Activated CD4-positive, alpha-beta T cell treated with anti-CD3 and anti-CD28 coated beads, Interleukin-2, amount 10 ng/mL, durations not matched to agents 7 days and 5 days (primary cell): Measurements from ENCODE around the gene CTSO. TPM values are rescaled to one million over a fixed set of nuclear protein-coding genes. Genes with fewer than 3 reads are reported as not detected.

Source experiments
- CTCF ChIA-PET: fragments of 350-600 bp; sonication (Branson Sonifier 250); formaldehyde crosslinking; loops from one replicate; lab custom pipeline; 2021; ENCODE audit warnings: antibody characterized with exemption; lab: Charles Lee
- POLR2A ChIA-PET: fragments of 350-600 bp; sonication (Branson Sonifier 250); formaldehyde crosslinking; loops from one replicate; lab custom pipeline; 2021; ENCODE audit warnings: antibody characterized with exemption; lab: Charles Lee
- DNase-seq: peaks from one replicate; pipeline ENCODE4 v3.0.0-alpha.2; 2020
- H3K27ac Mint-ChIP-seq: one replicate; pipeline ENCODE4 v1.8.0; 2021; ENCODE audit warnings: mild to moderate bottlenecking, moderate library complexity, mixed read lengths
- H3K27me3 Mint-ChIP-seq: one replicate; pipeline ENCODE4 v1.8.0; 2021; ENCODE audit warnings: mixed read lengths
- H3K36me3 Mint-ChIP-seq: one replicate; pipeline ENCODE4 v1.8.0; 2021; ENCODE audit warnings: low read depth, mixed read lengths
- H3K4me1 Mint-ChIP-seq: one replicate; pipeline ENCODE4 v1.8.0; 2021; ENCODE audit warnings: mixed read lengths
- H3K4me3 Mint-ChIP-seq: one replicate; pipeline ENCODE4 v1.8.0; 2021; ENCODE audit warnings: mild to moderate bottlenecking, moderate library complexity, mixed read lengths
- H3K9me3 Mint-ChIP-seq: one replicate; pipeline ENCODE4 v1.8.0; 2021; ENCODE audit warnings: mixed read lengths
- total RNA-seq, 2 experiments: library from RNA; stranded (reverse); gene quantifications; one replicate each; pipeline ENCODE4 v1.2.3, GENCODE V29; 2021

The CTSO gene
- total RNA-seq, 2 experiments from 2014 or later, result 5.5 to 6.2 TPM

DNA sequence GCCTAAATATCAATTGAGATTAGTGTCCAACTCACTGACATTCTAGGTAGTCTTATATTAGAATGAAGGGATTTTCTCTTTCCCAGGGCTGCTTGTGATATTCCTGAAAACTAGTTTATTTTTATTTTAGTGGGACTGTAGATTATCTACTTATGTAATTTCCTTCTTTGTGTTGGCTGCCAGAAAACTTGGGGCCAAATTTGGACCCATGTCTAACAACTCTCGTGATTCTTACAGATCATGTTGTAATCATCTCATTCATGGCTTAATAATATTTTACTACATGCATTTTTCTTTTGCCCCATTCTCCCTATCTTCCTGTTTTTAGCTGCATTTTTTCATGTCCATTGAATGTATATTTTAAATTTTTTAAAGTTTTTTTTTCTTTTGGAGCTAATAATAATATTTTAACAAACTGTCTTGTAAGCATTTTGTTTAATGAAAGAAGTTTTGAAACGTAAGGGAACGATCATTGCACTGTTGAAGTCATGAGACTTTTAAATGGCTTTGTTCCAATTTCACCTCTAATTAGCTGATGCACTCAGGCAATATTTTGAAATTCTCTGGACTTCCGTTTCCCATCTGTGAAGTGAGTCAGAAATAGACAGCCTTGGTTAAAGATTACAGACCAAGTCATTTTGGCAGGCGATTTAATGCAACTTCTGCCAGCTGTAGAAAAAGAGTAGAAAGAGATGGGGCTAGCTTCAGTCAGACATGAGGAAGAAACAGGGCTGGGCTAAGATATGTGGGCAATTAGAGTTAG is 64.5 kb downstream of the CTSO start:
- Mint-ChIP-seq H3K36me3 (no peaks in the 10 kb centered on the region), H3K4me3 (no peak overlapping the region), H3K27me3 (no peaks in the 10 kb centered on the region), H3K4me1 (no peaks in the 10 kb centered on the region), H3K27ac (no peak overlapping the region), H3K9me3 (peaks cover 2% of the 10 kb centered on the region)
- no peak for DNase-seq
- POLR2A ChIA-PET, result no interaction called here
- CTCF ChIA-PET, result no interaction called here

DNA sequence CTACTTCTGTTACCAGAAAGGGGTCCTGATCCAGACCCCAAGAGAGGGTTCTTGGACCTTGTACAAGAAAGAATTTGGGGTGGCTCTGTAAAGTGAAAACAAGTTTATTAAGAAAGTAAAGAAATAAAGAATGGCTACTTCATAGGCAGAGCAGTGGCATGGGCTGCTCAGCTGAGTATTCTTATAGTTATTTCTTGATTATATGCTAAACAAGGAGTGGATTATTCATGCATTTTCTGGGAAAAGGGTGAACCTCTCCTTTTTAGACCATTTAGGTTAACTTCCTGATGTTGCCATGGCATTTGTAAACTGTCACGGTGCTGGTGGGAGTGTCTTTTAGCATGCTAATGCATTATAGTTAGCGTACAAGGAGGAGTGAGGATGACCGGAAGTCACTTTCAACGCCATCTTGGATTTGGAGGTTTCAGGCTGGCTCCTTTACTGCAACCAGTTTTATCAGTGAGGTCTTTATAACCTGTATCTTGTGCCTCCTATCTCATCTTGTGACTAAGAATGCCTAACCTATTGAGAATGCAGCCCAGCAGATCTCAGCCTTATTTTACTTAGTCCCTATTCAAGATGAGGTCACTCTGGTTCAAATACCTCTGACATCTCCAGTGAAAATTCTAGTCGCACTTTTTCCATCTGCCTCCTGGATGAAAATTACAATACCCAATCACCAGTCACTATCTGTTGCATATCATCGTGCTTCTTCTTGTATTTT is 65.7 kb downstream of the CTSO start:
- Mint-ChIP-seq H3K4me3 (no peak overlapping the region), H3K9me3 (peaks cover 2% of the 10 kb centered on the region), H3K36me3 (no peaks in the 10 kb centered on the region), H3K4me1 (no peaks in the 10 kb centered on the region), H3K27ac (no peak overlapping the region), H3K27me3 (no peaks in the 10 kb centered on the region)
- ChIA-PET POLR2A (no interaction called here), CTCF (no interaction called here)
- no peak for DNase-seq

DNA sequence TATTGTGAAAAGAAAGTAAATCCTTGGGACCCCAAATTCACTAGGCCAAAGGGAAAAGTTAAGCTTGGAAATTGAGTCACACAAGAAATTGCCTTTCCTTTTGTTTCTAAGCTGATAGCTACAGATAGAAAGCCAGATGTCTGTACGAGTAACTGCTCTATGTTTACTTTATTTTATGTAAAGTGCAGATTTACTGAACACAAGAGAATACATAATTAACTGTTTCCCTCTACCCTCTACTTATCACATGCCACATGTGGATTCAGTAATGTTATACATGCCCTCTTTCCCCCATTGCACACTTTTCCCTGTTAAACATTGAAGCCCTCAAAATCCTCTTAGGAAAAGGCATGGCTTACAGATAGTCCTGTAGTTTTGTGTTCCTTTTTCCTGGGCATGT is 66.6 kb downstream of the CTSO start:
- H3K36me3 Mint-ChIP-seq, result no peaks in the 10 kb centered on the region
- ChIA-PET CTCF (interaction anchor here (0.7 kb wide), 1 partner anchor 13 kb away, joined by 3 read pairs; no protein-coding TSS in a partner anchor), POLR2A (no interaction called here)
- no peaks in the 10 kb centered on the region for H3K27me3 Mint-ChIP-seq
- H3K27ac Mint-ChIP-seq, result no peak overlapping the region
- DNase-seq, result no peak
- H3K9me3 Mint-ChIP-seq, result peaks cover 2% of the 10 kb centered on the region
- H3K4me3 Mint-ChIP-seq, result no peak overlapping the region
- H3K4me1 Mint-ChIP-seq, result no peaks in the 10 kb centered on the region

DNA sequence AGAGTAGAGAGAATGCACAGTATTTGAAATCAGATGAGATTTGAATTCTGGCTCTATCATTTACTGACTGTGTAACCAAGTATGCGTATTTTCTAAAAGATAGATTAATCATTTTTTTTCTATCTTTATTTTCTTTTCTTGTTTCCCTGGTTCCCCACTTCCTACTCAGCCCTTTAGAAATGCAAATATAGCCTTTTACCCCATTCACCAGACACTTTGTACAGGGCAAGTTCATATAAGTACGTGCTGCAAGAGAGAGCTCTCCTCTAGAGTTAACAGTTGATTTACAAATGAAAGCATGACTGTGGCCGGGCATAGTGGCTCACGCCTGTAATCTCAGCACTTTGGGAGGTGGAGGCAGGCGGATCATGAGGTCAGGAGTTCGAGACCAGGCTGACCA is 68.0 kb downstream of the CTSO start:
- Mint-ChIP-seq H3K27me3 (no peaks in the 10 kb centered on the region), H3K9me3 (no peaks in the 10 kb centered on the region), H3K27ac (no peak overlapping the region), H3K36me3 (no peaks in the 10 kb centered on the region), H3K4me3 (no peak overlapping the region), H3K4me1 (no peaks in the 10 kb centered on the region)
- ChIA-PET CTCF (no interaction called here), POLR2A (no interaction called here)
- DNase-seq, result no peak

DNA sequence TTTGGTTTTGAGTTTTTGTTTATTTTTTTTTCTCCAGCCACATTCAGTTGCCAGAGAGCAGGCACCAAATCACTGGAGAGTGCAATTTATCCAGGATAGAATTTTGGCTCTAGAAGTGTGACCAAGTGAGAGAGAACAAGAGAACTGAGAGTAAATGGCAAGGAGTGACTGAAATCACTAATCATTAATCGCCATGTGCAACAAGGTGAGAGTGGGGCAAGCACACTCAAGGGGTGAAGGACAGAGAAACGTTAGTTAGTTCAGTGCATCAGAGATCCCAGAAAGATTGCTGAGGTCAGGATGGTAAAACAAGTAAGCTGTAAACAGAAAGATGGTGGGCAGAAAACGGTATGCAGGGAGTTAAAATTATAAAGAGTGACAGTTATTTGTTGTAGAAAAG is 69.8 kb downstream of the CTSO start:
- Mint-ChIP-seq H3K4me1 (no peaks in the 10 kb centered on the region), H3K9me3 (peaks cover 3% of the 10 kb centered on the region), H3K36me3 (no peaks in the 10 kb centered on the region), H3K27me3 (no peaks in the 10 kb centered on the region), H3K27ac (no peak overlapping the region), H3K4me3 (no peak overlapping the region)
- DNase-seq, result no peak
- ChIA-PET CTCF (no interaction called here), POLR2A (no interaction called here)

DNA sequence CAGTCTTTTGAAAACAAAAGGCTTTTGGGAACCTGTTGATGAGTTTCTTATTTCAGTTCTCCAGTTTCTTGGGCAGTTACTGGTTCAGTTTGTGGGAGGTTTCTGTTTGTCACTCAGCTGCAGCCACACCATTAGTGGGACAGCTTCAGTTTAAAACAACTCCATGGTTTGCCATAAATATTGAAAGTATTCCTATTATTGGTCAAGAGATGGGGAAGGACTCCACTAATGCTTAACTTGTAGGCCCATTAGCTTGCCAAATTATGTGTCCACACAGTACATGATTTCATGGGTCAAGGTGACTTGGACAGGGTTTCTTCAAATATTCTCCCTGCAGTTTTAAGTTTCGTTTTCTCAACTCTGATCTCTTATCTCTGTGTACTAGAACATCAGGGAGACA is 72.1 kb downstream of the CTSO start:
- CTCF ChIA-PET, result no interaction called here
- Mint-ChIP-seq H3K36me3 (no peaks in the 10 kb centered on the region), H3K4me1 (no peaks in the 10 kb centered on the region), H3K9me3 (peaks cover 3% of the 10 kb centered on the region), H3K4me3 (no peak overlapping the region), H3K27ac (no peak overlapping the region), H3K27me3 (no peaks in the 10 kb centered on the region)
- POLR2A ChIA-PET, result no interaction called here
- DNase-seq, result no peak

DNA sequence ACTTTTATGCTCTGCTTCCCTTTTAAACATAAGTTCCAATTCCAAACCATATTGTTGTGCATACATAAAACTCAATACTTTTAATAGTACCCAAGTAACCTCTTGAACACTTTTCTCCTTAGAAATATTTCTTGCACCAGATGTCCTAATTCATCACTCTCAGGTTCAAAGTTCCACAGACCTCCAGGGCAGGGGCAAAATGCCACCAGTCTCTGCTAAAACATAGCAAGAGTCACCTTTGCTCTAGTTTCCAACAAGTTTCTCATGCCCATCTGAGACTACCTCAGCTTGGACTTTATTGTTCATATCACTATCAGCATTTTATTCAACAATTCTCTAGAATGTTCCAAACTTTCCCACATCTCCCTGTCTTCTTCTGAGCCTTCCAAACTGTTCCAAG is 73.9 kb downstream of the CTSO start:
- Mint-ChIP-seq H3K27me3 (no peaks in the 10 kb centered on the region), H3K4me1 (no peaks in the 10 kb centered on the region), H3K9me3 (peaks cover 3% of the 10 kb centered on the region), H3K4me3 (no peak overlapping the region), H3K36me3 (no peaks in the 10 kb centered on the region), H3K27ac (no peak overlapping the region)
- ChIA-PET CTCF (no interaction called here), POLR2A (no interaction called here)
- DNase-seq, result no peak

DNA sequence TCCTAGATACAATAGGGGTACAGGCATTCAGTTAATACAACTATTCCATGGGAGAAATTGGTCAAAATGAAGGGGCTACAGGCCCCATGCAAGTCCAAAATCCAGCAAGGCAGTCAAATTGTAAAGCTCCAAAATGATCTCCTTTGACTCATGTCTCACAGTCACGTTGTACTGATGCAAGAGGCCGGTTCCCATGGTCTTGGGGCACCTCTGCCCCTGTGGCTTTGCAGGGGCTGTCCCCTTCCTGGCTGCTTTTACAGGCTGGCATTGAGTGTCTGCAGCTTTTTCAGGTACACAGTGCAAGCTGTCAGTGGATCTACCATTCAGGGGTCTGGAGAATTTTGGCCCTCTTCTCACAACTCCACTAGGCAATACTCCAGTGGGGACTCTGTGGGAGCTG is 75.1 kb downstream of the CTSO start:
- ChIA-PET CTCF (no interaction called here), POLR2A (no interaction called here)
- H3K9me3 Mint-ChIP-seq, result peaks cover 3% of the 10 kb centered on the region
- no peaks in the 10 kb centered on the region for H3K4me1 Mint-ChIP-seq
- no peaks in the 10 kb centered on the region for H3K36me3 Mint-ChIP-seq
- H3K4me3 Mint-ChIP-seq, result no peak overlapping the region
- no peak for DNase-seq
- H3K27me3 Mint-ChIP-seq, result no peaks in the 10 kb centered on the region
- no peak overlapping the region for H3K27ac Mint-ChIP-seq

DNA sequence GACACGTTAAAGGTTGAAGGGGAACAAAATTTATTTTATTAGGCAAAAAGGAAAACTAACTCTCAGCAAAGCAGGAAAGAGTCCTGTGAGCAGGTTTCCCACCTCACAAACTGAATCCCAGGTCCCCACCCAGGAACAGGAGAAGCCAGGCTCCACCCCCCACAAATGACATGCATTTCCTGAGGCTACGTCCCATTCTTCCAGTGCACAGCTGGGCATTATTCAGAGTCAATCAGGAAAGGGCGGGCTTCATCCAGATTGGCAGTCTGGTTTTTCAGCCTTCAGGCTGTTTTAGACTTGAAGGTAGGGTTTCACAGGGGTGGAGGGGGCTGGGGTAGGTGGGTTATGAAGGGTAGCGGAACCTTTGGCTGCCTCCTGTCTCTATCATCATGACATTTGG is 75.7 kb downstream of the CTSO start:
- no peak for DNase-seq
- no peak overlapping the region for H3K4me3 Mint-ChIP-seq
- no peaks in the 10 kb centered on the region for H3K36me3 Mint-ChIP-seq
- H3K27me3 Mint-ChIP-seq, result no peaks in the 10 kb centered on the region
- peaks cover 3% of the 10 kb centered on the region for H3K9me3 Mint-ChIP-seq
- ChIA-PET POLR2A (no interaction called here), CTCF (no interaction called here)
- no peak overlapping the region for H3K27ac Mint-ChIP-seq
- no peaks in the 10 kb centered on the region for H3K4me1 Mint-ChIP-seq

DNA sequence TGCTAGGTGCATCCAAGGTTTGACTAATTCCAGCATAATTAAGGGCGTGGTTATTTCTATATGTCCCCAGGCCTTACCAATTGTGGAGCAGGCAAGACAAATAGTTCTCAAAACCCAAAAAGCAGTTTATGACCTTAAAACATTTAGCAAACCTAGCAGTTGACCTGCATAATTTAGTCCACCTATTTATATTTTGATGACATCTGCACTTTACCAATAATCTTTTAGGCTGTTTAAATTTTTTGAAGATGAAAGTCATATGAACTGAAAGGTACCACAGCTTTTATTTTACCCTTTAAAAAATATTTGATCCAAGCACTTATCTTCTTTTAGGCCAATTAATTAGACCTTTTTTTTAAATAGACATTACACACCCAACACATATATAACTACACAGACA is 77.8 kb downstream of the CTSO start:
- DNase-seq, result no peak
- Mint-ChIP-seq H3K4me3 (no peak overlapping the region), H3K9me3 (peaks cover 3% of the 10 kb centered on the region), H3K27ac (no peak overlapping the region), H3K36me3 (no peaks in the 10 kb centered on the region), H3K27me3 (no peaks in the 10 kb centered on the region), H3K4me1 (no peaks in the 10 kb centered on the region)
- CTCF ChIA-PET, result no interaction called here
- POLR2A ChIA-PET, result no interaction called here

Other genes starting within 250 kb of the CTSO start
- gene GUCY1B1, start 194.8 kb downstream of the CTSO start, total RNA-seq, result under 1 TPM; 0.12 to 0.29 TPM
- not detected for gene ASIC5, start 87.6 kb downstream of the CTSO start, total RNA-seq
- not detected for gene TDO2, start 50.2 kb downstream of the CTSO start, total RNA-seq